K562 (cell line): ENCODE results near the gene MALAT1. TPM values are rescaled to one million over a fixed set of nuclear protein-coding genes. Genes with fewer than 3 reads are reported as not detected.
A peak's percentile ranks its signal among the peaks of the same experiment; 100 is the strongest.

ENCODE experiments used
- ATF3 ChIP-seq, 2 experiments: fragments of 450-650 bp in 1 of 2; sonication (generic) in 1 of 2; formaldehyde crosslinking in 1 of 2; IDR thresholded peaks in 1 of 2; conservative IDR thresholded peaks in 1 of 2; 2 replicates each; pipeline versions ENCODE4 v1.6.1 to v1.8.1; 2016 to 2023; ENCODE audit warnings: mild to moderate bottlenecking in 2 of 2, moderate library complexity in 2 of 2, inconsistent platforms in 1 of 2, missing genetic modification reagents in 1 of 2
- BHLHE40 ChIP-seq: IDR thresholded peaks from 2 replicates; pipeline ENCODE4 v1.6.1; 2011; ENCODE audit warnings: low read length, improper control_type of control experiment
- CGGBP1 ChIP-seq: fragments of 250-450 bp; sonication (Bioruptor Pico); IDR thresholded peaks from 2 replicates; pipeline ENCODE4 v1.9.0; 2021; ENCODE audit warnings: mild to moderate bottlenecking
- DIDO1 ChIP-seq: fragments of 450-650 bp; IDR thresholded peaks from 2 replicates; pipeline ENCODE4 v1.6.1; 2016; ENCODE audit warnings: low read depth, missing biosample characterization, missing genetic modification characterization
- E2F3 ChIP-seq: fragments of 250-450 bp; sonication (Bioruptor Pico); IDR thresholded peaks from 2 replicates; pipeline ENCODE4 v1.4.0; 2020; ENCODE audit warnings: mild to moderate bottlenecking
- ELF2 ChIP-seq: fragments of 250-450 bp; sonication (Bioruptor Pico); IDR thresholded peaks from 2 replicates; pipeline ENCODE4 v1.5.0; 2021; ENCODE audit warnings: mild to moderate bottlenecking
- FOXA3 ChIP-seq, 2 experiments: fragments of 450-650 bp in 1 of 2; sonication (generic) in 1 of 2; formaldehyde crosslinking; IDR thresholded peaks in 1 of 2; conservative IDR thresholded peaks in 1 of 2; 2 replicates each; pipeline versions ENCODE4 v1.4.0 to v1.8.0; 2020 to 2022; ENCODE audit warnings: mild to moderate bottlenecking in 2 of 2, missing genetic modification reagents in 1 of 2
- HMGXB4 ChIP-seq: sonication (generic); formaldehyde crosslinking; IDR thresholded peaks from 2 replicates; pipeline ENCODE4 v1.8.1; 2023; ENCODE audit warnings: mild to moderate bottlenecking, missing genetic modification reagents
- MCM3 ChIP-seq: fragments of 450-650 bp; IDR thresholded peaks from 2 replicates; pipeline ENCODE4 v1.6.1; 2016
- PKNOX1 ChIP-seq: fragments of 450-650 bp; IDR thresholded peaks from 2 replicates; pipeline ENCODE4 v1.6.1; 2016
- POLR2A ChIP-seq: fragments of 450-650 bp; conservative IDR thresholded peaks from 2 replicates; pipeline ENCODE4 v1.6.1; 2016
- RBM17 ChIP-seq: fragments of 200-400 bp; formaldehyde crosslinking; IDR thresholded peaks from 2 replicates; pipeline ENCODE4 v1.6.1; 2017; ENCODE audit warnings: low read depth, mild to moderate bottlenecking, low read length, borderline replicate concordance
- SMARCB1 ChIP-seq: IDR thresholded peaks from 2 replicates; pipeline ENCODE4 v1.6.1; 2011; ENCODE audit warnings: improper control_type of control experiment, low read depth; ENCODE audit not compliant: insufficient read length
- TAF9B ChIP-seq: fragments of 450-650 bp; IDR thresholded peaks from 2 replicates; pipeline ENCODE4 v1.6.1; 2018; ENCODE audit warnings: mild to moderate bottlenecking; ENCODE audit not compliant: partially characterized antibody
- ZFP1 ChIP-seq: fragments of 450-650 bp; formaldehyde crosslinking; IDR thresholded peaks from 2 replicates; pipeline ENCODE4 v1.4.0; 2020; ENCODE audit warnings: mild to moderate bottlenecking, mixed read lengths
- ZKSCAN1 ChIP-seq: fragments of 150-350 bp; IDR thresholded peaks from 2 replicates; pipeline ENCODE4 v1.6.1; 2016; ENCODE audit warnings: low read depth, low read length
- ZNF165 ChIP-seq: fragments of 250-450 bp; sonication (Bioruptor Pico); IDR thresholded peaks from 2 replicates; pipeline ENCODE4 v1.4.0; 2020; ENCODE audit warnings: borderline replicate concordance
- ZNF212 ChIP-seq: fragments of 450-650 bp; formaldehyde crosslinking; IDR thresholded peaks from 2 replicates; pipeline ENCODE4 v1.4.0; 2020; ENCODE audit warnings: mild to moderate bottlenecking
- ZNF280A ChIP-seq: fragments of 450-650 bp; IDR thresholded peaks from 2 replicates; pipeline ENCODE4 v1.6.1; 2018; ENCODE audit warnings: mild to moderate bottlenecking, low read depth; ENCODE audit not compliant: partially characterized antibody
- ZNF76 ChIP-seq: fragments of 250-450 bp; sonication (Bioruptor Pico); IDR thresholded peaks from 2 replicates; pipeline ENCODE4 v1.4.0; 2020; ENCODE audit warnings: mild to moderate bottlenecking, moderate library complexity, borderline replicate concordance
- ZSCAN29 ChIP-seq: fragments of 450-650 bp; IDR thresholded peaks from 2 replicates; pipeline ENCODE4 v1.6.1; 2017
- polyA plus RNA-seq, 8 experiments: library from polyadenylated mRNA; depleted of rRNA in 4 of 8; stranded (reverse) in 5 of 8; unstranded in 3 of 8; fragments of >200 nt; fragmentation: Nextera tagmentation in 2 of 8; fragmentation: Illumina TruSeq in 1 of 8; extraction: Ambion mirVana in 2 of 8; extraction: Trizol in 1 of 8; gene quantifications; 2 replicates each; pipeline versions ENCODE4 v1.2.1 to v1.2.3, GENCODE V29; 2011 to 2014; ENCODE audit warnings: inconsistent platforms in 1 of 8, missing spikeins in 1 of 8
- total RNA-seq, 7 experiments: library from RNA; depleted of rRNA in 6 of 7; stranded (reverse); fragments of >200 nt in 6 of 7; fragmentation: Illumina TruSeq in 2 of 7; extraction: Trizol in 2 of 7; gene quantifications; 2 replicates each; pipeline versions ENCODE4 v1.2.1 to v1.2.3, GENCODE V29; 2011 to 2021; ENCODE audit warnings: low replicate concordance in 1 of 7

Gene MALAT1
- total and polyA plus RNA-seq, 9 of the 15 experiments (the other 6 are each of a cell fraction or from before 2014, with no cell fraction given) = 363 to 8,715 (median 2,351) TPM

- TF ChIP-seq PKNOX1 = peak; percentile 43; the same call in 1 of the 2 replicates
- TF ChIP-seq E2F3 (CRISPR knock-in tag) = no peak
- no peak for TF ChIP-seq HMGXB4 (CRISPR knock-in tag)
- no peak for TF ChIP-seq DIDO1 (tag)
- TF ChIP-seq RBM17 = no peak
- no peak for TF ChIP-seq MCM3
- TF ChIP-seq ZKSCAN1 = no peak
- no peak for TF ChIP-seq SMARCB1
- TF ChIP-seq ZNF212 = no peak
- TF ChIP-seq ZFP1 (CRISPR knock-in tag) = no peak
- TF ChIP-seq BHLHE40 = no peak
- no peak for TF ChIP-seq FOXA3 (CRISPR knock-in tag; conservative IDR thresholded peaks at IDR 0.05 in 1 of 2, IDR thresholded peaks at IDR 0.05 in 1 of 2)
- no peak for TF ChIP-seq ZNF165
- 0 out of 2 replicates have a peak, but pooled peaks have one; percentile 17 for TF ChIP-seq ELF2 (CRISPR knock-in tag)
- no peak for TF ChIP-seq ZNF76 (CRISPR knock-in tag)
- no peak for TF ChIP-seq ZSCAN29
- 0 out of 2 replicates have a peak, but pooled peaks have one; percentile 60 for TF ChIP-seq CGGBP1
- 0 out of 2 replicates have a peak, but pooled peaks have one; percentile 27 for TF ChIP-seq POLR2A
- no peak for TF ChIP-seq ATF3 (IDR thresholded peaks at IDR 0.05)
- no peak for TF ChIP-seq ATF3 (CRISPR knock-in tag; conservative IDR thresholded peaks at IDR 0.05)
- no peak for TF ChIP-seq TAF9B
- no peak for TF ChIP-seq ZNF280A
Observed at GRCh38 chr11:65496304-65497140, 2.3 kb upstream of the MALAT1 start (continued).
